ENCODE results near the gene NSMF.
A peak's percentile ranks its signal among the peaks of the same experiment; 100 is the strongest.

The NSMF gene

GRCh38 chr9:137461663-137462395 lies 2.7 kb upstream of the NSMF start:
- TF ChIP-seq CTCF (IDR thresholded peaks at IDR 0.05; ENCODE audit: low read depth, low read length) = no peak
- H3K4me3 ChIP-seq (ENCODE audit: low read depth, low read length) = no peak overlapping the region

- H3K4me3 ChIP-seq (ENCODE audit: low read depth, low read length) = no peak overlapping the region
- TF ChIP-seq CTCF (IDR thresholded peaks at IDR 0.05; ENCODE audit: low read depth, low read length) = no peak
These were observed 2.2 kb upstream of the NSMF start for GRCh38 chr9:137461316-137461662.

- no peak for TF ChIP-seq CTCF (IDR thresholded peaks at IDR 0.05; ENCODE audit: low read depth, low read length)
- no peak overlapping the region for H3K4me3 ChIP-seq (ENCODE audit: low read depth, low read length)
These were observed 1.5 kb upstream of the NSMF start for GRCh38 chr9:137460363-137461315.

- TF ChIP-seq CTCF (IDR thresholded peaks at IDR 0.05; ENCODE audit: low read depth, low read length) = no peak
- peak overlapping the region; percentile 72 for H3K4me3 ChIP-seq (ENCODE audit: low read depth, low read length)
These were observed 648 bp upstream of the NSMF start for GRCh38 chr9:137459601-137460362.

- no peak for TF ChIP-seq CTCF (IDR thresholded peaks at IDR 0.05; ENCODE audit: low read depth, low read length)
- H3K4me3 ChIP-seq (ENCODE audit: low read depth, low read length) = peak overlapping the region; percentile 72
These were observed 661 bp downstream of the NSMF start for GRCh38 chr9:137458194-137459151.

GRCh38 chr9:137457406-137458193 lies 1.5 kb downstream of the NSMF start:
- TF ChIP-seq CTCF (IDR thresholded peaks at IDR 0.05; ENCODE audit: low read depth, low read length) = no peak
- peak overlapping the region; percentile 72 for H3K4me3 ChIP-seq (ENCODE audit: low read depth, low read length)

Data from WI38 (cell line).